GM18498 (cell line): ENCODE measurements around the gene SLTM.
A peak's percentile ranks its signal among the peaks of the same experiment; 100 is the strongest.
"Not testable (repeated sequence)": the region's sequence is repeated elsewhere in the genome, so short reads cannot be mapped to it uniquely, and the experiment has no call there.

Experiments
- ATAC-seq: cut with Tn5 transposase; IDR thresholded peaks from one replicate; pipeline ENCODE4 v1.9.1; 2021; ENCODE audit warnings: mild to moderate bottlenecking, moderate library complexity; ENCODE audit not compliant: unreplicated experiment

The SLTM gene

DNA sequence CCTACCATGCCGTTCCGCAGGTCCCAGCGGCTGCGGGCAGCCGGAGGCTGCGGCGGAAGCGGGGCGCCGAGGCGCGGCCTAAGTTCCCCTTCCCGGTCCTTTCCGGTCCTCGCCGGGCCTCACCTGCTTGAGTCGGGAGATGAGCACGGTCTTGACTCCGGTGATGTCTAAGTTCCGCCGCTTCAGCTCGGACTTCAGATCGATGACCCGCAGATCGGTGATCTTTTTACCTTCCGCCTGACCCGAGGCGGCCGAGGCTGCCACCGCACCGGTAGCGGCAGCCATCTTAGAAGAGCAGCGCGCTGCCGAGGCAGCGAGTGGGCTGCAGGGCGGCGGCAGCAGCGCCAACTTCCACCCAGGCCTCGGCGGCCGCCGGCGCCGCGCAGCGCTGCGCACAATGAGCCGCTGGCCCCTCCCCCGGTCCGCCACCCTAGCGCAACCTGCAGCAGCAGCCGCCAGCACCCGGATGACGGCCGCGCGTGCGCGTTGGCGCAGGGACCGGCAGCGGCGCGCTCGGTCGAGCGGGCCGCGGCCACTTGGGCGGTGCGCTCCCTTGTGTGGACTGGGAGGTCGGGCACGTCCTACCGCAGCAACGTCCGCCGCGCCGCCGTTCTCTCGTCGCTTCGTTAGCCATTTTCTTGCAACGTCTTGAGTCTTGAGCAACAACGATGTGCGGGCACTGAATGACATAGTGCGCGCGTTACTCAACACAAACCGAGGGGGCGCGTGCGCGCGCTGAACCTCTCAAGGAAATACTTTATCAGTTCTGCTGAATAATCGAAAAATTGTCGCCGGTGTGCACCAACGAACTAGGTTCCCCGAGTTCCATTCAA, at the start of gene SLTM:
TSS of gene SLTM (minus strand) at position 399 of the 833 bp plus-strand sequence. CDS start at position 285, 114 bp downstream.
- ATAC-seq, result peak; percentile 91

DNA sequence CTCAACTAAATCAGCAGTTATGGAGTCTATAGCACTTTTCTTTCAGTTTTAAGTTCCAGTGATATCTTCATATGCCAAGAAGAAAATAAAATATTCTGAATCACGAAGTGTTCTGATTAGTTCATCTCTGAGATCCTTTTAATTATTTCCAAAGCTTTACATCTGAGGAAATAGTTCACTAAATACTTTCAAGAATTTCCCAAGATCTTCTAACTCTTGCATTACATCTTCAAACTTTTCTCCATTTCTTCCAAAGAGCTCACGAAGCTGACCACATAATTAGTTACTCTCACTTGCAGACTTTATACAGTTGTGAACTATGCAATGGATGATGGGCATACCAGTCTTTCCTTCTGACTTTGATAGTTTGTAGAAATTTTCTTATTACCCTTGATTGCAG, 49.8 kb upstream of the SLTM start:
- no peak for ATAC-seq

DNA sequence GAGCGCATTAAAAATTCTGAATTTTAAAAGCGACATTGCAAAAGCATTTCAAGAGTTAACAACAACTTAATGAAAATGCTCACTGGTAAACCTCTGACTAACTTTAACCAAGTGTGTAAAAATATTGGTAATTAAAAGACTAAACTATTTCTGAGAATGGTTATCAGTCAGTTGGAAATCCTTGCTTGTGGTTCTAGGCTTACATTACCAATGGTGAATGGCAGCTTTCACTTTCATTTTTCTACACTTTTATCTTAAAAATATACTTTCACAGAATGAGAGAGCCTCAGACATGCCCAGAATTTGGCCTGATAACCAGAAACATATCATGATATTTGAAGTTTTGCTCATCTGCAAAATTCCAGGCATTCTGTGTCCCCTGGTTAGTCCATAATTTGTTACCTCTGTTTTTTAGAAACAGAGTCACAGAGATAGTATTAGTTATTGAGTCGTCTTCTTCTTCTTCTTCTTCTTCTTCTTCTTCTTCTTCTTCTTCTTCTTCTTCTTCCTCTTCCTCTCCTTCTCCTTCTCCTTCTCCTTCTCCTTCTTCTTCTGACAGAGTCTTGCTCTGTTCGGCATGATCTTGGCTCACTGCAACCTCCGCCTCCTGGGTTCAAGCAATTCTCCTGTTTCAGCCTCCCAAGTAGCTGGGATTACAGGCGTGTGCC, 48.5 kb upstream of the SLTM start:
- no peak for ATAC-seq

DNA sequence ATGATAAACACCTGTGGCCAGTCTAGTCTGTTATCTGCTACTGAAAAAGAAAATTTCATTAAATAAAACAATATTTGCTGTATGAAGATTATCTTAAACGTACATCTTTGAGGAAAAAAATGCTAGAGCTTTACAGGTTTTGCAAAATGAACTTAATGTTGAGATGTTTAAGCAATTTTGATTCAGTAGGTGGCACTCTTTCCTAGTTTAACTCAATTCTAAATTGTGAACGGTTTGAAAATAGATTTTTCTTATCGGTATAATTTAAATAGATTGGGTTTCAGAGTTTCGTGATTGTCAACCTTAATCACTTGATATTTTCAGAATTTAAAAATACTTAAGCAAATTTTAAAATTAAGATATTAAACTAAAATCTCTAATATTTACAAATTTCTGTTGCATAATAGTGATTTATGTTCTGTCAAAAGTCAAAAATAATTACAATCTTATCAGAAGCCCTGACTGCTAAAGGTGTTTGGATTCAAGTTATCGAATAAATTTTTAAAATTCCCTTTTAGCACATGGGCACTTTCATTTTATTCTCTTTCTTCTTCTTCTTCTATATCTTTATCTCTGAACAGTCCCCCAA, 47.0 kb upstream of the SLTM start:
- no peak for ATAC-seq

DNA sequence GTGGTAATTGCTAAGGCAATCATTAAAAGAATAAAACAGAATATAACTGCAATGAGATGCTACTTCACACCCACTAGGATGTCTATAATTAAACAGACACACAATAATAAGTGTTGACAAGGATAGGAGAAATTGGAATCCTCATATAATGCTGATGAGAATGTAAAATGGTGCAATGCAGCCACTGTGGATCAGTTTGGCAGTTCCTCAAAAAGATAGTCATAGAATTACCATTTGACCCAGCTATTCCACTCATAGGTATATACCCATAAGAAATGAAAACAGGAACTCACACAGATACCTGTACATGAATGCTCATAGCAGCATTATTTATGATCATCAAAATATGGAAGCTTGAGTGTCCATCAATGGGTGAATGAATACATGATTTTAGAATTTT, 44.4 kb upstream of the SLTM start:
- ATAC-seq, result no peak

DNA sequence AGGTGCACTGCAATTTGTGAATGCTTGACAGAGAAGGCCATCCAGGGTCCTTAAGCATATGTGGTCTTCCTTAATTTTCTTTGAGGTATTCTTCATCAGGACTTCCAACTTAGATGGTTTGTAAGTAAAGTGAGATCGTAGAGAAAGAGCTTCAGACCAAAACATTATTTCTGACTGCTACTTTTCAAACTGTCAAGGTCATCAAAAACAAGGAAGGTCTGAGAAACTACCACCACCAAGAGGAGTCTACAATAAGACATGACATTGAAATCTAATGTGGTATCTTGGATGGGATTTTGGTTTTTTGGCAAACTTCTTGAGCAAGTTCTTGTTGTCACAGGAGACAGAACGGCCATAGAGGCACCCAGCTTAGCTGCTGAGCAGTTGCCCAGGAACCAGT, 34.0 kb upstream of the SLTM start:
- no peak for ATAC-seq

DNA sequence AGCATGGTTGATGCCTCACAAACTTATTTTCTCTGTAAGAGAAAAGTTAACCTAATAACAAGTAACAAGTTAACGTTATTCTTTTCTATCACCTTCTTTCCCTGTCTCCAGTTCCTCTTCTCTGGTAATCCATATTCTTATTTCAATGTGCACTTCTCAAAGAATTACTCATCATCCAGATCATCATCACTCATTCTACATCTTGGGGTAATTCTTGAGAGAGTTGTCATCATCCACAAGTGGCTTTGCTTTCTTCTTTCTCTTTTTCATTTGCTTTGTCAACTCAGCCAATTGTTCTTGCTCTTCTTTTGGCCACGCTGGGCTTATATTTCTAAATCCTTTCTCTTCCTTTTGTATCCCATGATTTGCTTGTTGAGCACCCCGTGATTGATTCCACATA, 33.2 kb upstream of the SLTM start:
- ATAC-seq, result no peak

DNA sequence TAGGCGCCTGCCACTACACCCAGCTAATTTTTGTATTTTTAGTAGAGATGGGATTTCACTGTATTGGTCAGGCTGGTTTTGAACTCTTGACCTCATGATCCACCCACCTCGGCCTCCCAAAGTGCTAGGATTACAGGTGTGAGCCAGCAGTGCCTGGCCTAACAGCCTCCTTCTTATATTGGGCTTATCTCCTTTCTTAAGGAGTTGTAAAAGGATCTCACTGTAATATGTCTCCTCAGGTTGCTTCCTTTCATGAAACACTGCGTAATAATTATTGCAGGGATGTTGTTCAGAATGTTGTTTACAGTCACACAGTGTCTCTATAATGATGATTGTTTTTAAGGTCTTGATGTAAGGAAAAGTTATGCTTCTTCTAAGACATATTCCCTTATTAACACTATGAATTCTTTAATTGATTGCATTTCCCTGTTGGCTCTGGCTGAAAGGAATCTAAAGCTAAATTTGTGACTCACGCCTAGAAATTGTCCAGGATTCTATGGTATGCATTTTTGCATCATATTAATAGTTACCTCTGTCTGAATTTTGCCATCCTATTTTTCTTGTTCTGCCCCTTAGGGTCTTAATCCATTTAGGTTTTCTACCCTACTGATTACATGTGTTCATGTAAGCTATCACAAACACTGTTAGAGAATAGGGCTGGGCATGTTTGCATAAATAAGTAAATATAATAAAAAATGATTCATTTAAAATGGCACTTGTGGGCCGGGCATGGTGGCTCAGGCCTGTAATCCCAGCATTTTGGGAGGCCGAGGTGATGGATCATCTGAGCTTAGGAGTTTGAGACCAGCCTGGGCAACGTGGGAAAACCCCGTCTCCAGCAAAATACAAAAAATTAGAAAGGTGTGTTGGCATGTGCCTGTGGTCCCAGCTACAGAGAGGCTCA, 29.4 kb upstream of the SLTM start:
- ATAC-seq, result no peak

DNA sequence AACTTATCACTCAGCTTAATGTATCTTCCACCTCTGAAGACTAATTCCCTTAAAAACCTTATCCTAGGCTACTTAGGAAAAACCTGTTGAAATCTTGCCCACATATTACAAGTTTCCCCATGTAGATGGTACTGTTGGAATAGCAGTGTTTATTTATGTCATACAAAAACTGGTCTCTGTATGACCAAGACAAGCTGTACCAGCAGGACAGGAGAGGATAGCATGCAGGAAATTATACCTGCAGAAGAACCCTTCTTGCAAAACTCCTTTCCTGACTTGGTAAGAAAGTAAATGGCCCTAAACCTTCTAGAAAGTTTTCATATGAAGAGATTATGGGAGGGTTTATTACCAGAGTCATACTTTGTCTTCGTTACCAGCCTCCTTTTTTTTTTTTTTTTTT, 28.7 kb upstream of the SLTM start:
- no peak for ATAC-seq

DNA sequence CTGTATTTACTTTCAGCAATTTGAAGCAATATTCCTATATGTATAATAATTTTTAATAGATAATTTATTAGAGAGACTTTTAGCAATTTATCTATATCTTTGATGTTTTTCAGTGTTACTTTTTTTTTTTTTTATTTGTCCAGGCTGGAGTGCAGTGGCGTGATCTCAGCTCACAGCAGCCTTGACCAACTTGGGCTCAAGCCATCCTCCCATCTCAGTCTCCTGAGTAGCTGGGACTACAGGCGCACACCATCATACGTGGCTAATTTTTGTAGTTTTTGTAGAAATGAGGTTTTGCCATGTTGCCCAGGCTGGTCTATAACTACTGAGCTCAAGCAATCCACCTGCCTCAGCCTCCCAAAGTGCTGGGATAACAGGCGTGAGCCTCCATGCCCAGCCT, 25.3 kb upstream of the SLTM start:
- ATAC-seq, result no peak

DNA sequence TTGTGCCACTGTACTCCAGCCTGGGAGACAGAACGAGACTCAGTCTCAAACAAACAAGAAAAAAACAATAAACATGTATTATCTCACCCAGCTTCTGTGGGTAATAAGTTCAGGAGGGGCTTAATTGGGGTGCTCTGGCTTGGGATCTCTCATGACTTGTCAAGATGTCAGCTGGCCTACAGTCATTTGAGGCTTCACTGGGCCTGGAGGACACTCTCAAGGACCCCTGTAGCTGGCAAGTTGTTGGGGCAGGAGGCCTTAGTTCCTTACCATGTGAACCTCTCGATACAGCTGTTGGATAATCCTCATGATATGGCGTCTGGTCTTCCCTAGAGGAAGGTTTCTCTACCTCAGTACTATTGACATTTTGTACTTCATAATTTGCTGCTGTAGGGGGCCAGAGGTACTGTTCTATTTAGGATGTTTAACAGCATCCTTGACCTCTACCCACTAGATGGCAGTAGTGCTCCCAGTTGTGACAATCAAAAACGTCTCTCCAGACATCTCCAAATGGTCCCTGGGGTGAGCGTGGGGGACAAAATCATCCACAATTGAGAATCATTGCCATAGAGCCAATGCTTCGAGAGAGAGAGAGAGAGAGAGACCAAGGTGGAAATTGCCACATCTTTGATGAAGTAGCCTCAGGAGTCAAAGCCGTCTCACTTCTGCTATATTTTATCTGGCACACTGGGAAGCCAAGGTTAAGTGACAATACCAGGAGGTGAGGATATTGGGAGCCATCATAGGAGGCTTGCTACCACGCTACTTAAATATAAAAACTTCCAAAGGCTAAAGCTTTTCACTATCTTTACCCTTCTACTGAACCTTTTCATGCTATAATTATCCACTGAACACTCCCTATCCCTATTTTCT, 23.9 kb upstream of the SLTM start:
- ATAC-seq, result peak; percentile 66

DNA sequence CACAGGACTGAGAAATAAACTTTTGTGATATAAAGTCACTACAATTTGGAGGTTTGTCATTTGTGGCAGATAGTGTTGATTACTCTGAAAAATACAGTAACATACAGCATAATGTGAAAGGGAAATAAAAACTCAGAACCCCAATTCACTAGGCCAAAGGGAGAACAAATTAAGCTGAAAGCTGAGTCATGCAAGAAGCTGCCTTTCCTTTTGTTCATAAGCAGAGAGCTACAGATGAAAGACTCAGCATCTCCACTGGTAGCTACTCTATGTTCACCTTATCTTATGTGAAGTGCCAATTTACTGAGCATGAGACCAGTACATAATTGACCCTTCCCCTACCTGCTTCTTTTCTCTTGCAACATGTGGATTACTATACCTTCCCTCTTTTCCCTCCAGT, 19.3 kb upstream of the SLTM start:
- no peak for ATAC-seq

DNA sequence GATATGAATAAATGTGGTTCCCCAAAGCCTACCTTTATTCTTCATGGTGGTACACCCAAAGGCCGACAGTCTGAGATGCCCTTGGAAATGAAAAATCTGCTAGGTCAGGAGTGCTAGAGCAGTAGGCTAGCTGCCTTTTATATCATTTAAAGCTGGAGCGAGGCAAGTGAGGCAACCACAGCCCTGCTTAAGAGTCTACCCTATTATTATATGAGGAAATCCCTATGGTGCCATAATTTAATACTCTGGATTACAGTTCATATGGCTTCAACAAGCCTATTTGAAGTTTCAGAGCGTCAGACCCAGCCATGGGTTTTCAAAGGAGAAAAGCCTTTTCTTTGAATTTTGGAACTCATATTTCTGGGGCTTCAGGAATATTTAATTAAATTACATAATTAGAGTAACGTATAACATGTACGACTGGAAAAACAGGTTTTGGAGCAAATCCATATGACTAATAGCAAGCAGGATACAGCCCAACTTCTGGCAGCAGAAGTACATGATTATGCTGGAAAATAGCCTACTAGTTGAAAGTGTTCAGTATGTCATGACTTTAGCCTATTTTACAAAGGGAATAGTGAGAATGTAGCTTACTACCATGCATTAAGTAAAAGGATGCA, 18.0 kb upstream of the SLTM start:
- no peak for ATAC-seq

DNA sequence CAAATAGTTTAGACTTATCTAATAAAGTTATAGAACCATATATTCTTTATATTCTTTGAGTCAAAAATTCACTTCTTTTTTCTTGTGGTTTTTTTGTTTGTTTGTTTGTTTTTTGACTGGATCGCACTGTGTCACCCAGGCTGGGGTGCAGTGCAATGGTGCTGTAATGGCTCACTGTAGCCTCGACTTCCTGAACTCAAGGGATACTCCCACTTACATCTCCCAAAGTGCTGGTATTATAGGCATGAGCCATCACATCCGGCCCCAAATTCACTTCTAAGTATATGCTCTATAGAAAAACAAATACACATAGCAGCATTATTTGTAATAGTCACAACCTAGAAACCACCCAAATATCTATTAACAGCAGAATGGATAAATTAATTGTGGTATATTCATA, 13.7 kb upstream of the SLTM start:
- no peak for ATAC-seq

DNA sequence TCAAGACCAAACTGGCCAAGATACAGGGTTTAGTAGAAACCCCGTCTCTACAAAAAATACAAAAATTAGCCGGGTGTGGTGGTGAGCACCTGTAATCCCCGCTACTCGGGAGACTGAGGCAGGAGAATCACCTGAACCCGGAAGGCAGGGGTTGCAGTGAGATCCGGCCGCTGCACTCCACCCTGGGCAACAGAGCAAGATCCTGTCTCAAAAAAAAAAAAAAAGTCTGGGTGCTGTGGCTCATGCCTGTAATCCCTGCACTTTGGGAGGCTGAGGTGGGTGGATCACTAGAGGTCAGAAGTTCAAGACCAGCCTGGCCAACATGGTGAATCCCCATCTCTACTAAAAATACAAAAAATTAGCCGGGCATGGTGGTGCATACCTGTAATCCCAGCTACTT, 1.5 kb upstream of the SLTM start:
- ATAC-seq, result not testable (repeated sequence)

DNA sequence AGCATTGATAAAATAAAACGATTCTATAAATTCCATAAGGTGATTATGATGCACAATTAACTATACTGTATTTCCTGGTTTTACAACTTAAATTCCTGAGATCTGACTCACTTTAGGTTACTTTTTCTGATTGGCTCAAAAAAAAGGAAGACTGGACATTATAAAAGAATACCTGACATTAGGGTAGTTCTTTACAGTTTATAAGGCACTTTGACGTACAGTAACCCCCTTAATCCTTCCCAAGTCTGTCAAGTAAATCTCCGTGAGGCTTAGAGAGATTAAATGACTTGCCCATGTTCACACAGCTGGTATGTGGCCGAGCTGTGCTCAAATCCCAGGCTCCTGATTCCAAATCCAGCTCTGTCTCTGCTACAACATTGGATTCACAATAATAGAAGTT, 1.0 kb upstream of the SLTM start:
- ATAC-seq, result no peak

DNA sequence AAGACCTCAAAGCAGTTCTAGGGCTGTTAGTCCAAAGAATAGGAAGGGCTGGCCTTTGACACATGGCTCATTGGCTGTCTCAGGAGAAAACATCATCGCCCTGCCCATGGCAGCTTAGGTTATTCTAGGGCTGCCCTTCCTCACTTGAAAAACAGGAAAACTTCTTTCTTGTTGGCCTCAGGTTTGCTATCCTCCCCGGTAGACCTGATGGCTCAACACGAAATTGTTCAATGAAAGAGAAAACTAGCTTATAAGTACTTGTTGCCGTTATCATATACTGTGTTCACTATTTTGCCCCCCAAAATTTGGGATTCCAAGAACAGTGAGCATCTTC, 602 bp upstream of the SLTM start:
- no peak for ATAC-seq

DNA sequence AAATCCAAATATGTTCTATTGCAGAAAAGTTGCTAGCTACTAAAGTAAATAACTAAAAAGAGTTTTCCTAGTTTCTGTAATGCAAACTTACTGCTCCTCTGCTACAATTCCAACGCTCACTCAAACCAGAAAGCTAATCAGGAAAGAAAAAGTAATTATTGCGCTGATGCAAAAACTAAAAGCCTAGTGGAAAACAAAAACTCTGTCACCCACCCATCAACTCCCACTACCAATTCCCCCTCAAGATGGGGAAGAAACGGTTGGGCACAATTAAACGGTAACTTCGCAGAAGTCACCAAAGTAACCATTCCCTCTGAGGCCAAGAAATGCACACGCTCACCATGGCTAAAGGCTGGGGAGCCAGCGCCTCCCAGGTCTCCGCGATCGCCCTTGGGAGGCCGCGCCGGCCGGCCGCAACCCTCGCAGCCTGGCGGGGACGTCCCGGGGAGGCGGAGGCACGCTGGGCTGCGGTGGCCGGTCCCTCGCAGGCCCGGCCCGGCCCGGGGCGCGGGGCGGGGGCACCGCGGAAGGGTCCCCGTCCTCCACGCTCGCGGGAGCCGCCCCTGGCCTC, 684 bp downstream of the SLTM start:
- ATAC-seq, result peak; percentile 35

DNA sequence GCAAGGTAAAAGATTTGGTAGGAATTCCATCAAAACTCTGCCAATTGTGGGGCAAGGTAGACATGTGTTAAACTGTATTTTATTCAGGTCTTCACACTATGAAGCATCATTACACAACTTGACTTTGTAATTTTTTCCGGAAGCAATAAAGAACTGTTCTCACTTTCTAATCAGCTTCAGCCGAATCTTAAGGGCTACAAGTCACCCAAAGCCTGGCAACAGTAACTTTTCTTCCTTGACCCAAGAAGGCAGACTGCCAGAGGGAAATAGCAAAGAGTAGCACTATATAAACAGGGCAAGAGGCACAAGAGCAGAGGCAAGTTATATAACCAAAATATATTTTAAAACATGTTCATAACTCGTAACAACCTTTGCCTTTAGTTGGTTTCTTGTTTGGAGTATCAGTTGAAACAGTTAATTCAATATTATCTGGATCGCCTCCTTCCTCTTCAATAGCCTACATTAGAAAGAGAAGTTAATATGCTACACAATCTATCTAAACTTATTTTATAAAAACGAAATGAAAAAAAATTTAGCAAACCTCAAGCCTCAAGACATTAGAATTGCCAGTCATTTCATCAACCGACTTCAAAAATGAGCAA, 1.4 kb downstream of the SLTM start:
- ATAC-seq, result no peak
